Spleen (tissue), 13 donors: ENCODE results near the gene CEP44. TPM values are rescaled to one million over a fixed set of nuclear protein-coding genes. Genes with fewer than 3 reads are reported as not detected.

Source experiments
- DNase-seq: peaks from one replicate; pipeline ENCODE4 v3.0.0-alpha.2; 2020
- H3K27ac ChIP-seq, 8 donors: fragments of 200-600 bp; sonication (generic) in 7 of 8; 1 replicate in 4 of 8; 2 replicates in 4 of 8; pipeline versions ENCODE4 v1.5.0 to v1.8.0; 2016 to 2021; ENCODE audit warnings: inconsistent platforms in 4 of 8, mild to moderate bottlenecking in 4 of 8, moderate library complexity in 1 of 8
- H3K27me3 ChIP-seq, 7 donors: fragments of 200-600 bp; sonication (generic) in 6 of 7; replicated peaks in 1 of 7; 1 replicate in 4 of 7; 2 replicates in 3 of 7; pipeline versions ENCODE4 v1.5.0 to v1.8.0; 2016 to 2021; ENCODE audit warnings: inconsistent platforms in 3 of 7, mild to moderate bottlenecking in 1 of 7
- H3K36me3 ChIP-seq, 6 donors: fragments of 200-600 bp; sonication (generic) in 5 of 6; 1 replicate in 4 of 6; 2 replicates in 2 of 6; pipeline versions ENCODE4 v1.5.0 to v1.8.0; 2016 to 2021; ENCODE audit warnings: inconsistent platforms in 2 of 6
- H3K4me1 ChIP-seq, 6 donors: fragments of 200-600 bp; sonication (generic) in 5 of 6; 1 replicate in 3 of 6; 2 replicates in 3 of 6; pipeline versions ENCODE4 v1.5.0 to v1.8.0; 2016 to 2021; ENCODE audit warnings: inconsistent platforms in 3 of 6
- H3K4me3 ChIP-seq, 8 donors: fragments of 200-600 bp; sonication (generic) in 7 of 8; 1 replicate in 4 of 8; 2 replicates in 4 of 8; pipeline versions ENCODE4 v1.5.0 to v1.8.0; 2016 to 2021; ENCODE audit warnings: inconsistent platforms in 4 of 8, mild to moderate bottlenecking in 4 of 8, moderate library complexity in 2 of 8
- H3K9me3 ChIP-seq, 8 donors: fragments of 200-600 bp; sonication (generic) in 7 of 8; 1 replicate in 4 of 8; 2 replicates in 4 of 8; pipeline versions ENCODE4 v1.5.0 to v1.8.0; 2016 to 2021; ENCODE audit warnings: inconsistent platforms in 4 of 8
- CTCF ChIP-seq, 11 experiments: fragments of 200-600 bp in 7 of 11; fragments of 450-650 bp in 4 of 11; sonication (generic) in 4 of 11; IDR thresholded peaks in 8 of 11; conservative IDR thresholded peaks in 3 of 11; 1 replicate in 7 of 11; 2 replicates in 4 of 11; pipeline versions ENCODE4 v1.4.0 to v1.8.0; 2016 to 2021; ENCODE audit warnings: antibody characterized with exemption in 11 of 11, inconsistent platforms in 4 of 11, mild to moderate bottlenecking in 1 of 11
- POLR2A ChIP-seq, 3 donors: fragments of 450-650 bp; IDR thresholded peaks; one replicate each; pipeline ENCODE4 v1.5.1; 2017; ENCODE audit warnings: antibody characterized with exemption in 3 of 3, mild to moderate bottlenecking in 1 of 3
- POLR2AphosphoS5 ChIP-seq, 3 donors: sonication (generic); formaldehyde crosslinking; IDR thresholded peaks; one replicate each; pipeline ENCODE4 v1.5.1; 2017; ENCODE audit warnings: antibody characterized with exemption in 3 of 3
- WGBS, 5 donors: extraction: QIAGEN DNeasy Blood & Tissue Kit in 3 of 5; methylation state at CpG; one replicate each; pipeline versions ENCODE4 v1.1.5 to v1.1.7; 2013 to 2018; 5-methylcytosine and 5-hydroxymethylcytosine counted together
- intact Hi-C: fragments of 100-400 bp; cut with DNase I; formaldehyde crosslinking; loops from one replicate; pipeline ENCODE4 v1.15.0; 2023; ENCODE audit warnings: low total_unique reads
- long read RNA-seq, 2 donors: transcript quantifications; one replicate each; lab custom pipeline, GENCODE V29; 2026
- polyA plus RNA-seq, 3 donors: library from polyadenylated mRNA; stranded (reverse); fragments of 200-250 nt; gene quantifications; one replicate each; pipeline ENCODE4 v1.2.1, GENCODE V29; 2013
- total RNA-seq, 7 donors: library from RNA; depleted of rRNA in 3 of 7; stranded (reverse); fragments of >200 nt in 3 of 7; fragmentation: NEBNext Ultra II Directional in 4 of 7; extraction: Animal tissue kit (Norgen Biotek cat#: 25700) in 4 of 7; gene quantifications; one replicate each; pipeline versions ENCODE4 v1.1.0 to v1.2.1, GENCODE V29; 2016 to 2021
- donor health status: healthy with polysubstance abuse.
- donor health status: DM: no; HTN: no; CAD: no; lungs with moderate emphysema.
- donor health status: DM: no; HTN: no; CAD: no.
- donor health status: Bipolar disorder and iron deficiency.
- donor health status: healthy.
- donor health status: DM: no; HTN: no; CAD: no.
- donor health status: DM: yes; HTN: yes; CAD: no.

CEP44 gene, protein sequence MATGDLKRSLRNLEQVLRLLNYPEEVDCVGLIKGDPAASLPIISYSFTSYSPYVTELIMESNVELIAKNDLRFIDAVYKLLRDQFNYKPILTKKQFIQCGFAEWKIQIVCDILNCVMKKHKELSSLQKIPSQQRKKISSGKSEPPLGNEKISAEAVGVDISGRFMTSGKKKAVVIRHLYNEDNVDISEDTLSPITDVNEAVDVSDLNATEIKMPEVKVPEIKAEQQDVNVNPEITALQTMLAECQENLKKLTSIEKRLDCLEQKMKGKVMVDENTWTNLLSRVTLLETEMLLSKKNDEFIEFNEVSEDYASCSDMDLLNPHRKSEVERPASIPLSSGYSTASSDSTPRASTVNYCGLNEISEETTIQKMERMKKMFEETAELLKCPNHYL
- 10 to 100 TPM; 15.2 to 27.7 (median 19.7) TPM for total RNA-seq
- 1 to 10 TPM; 5.6 to 8.1 (median 6.3) TPM for polyA plus RNA-seq
- long read RNA-seq, donor 1, partial matches to known transcripts: 19 of 19 reads
- long read RNA-seq, donor 1, other reads (novel, unspliced or antisense): 0 of 19 reads
- long read RNA-seq, donor 2, partial matches to known transcripts: 6 of 7 reads
- long read RNA-seq, donor 2, other reads (novel, unspliced or antisense): 0 of 7 reads

DNA sequence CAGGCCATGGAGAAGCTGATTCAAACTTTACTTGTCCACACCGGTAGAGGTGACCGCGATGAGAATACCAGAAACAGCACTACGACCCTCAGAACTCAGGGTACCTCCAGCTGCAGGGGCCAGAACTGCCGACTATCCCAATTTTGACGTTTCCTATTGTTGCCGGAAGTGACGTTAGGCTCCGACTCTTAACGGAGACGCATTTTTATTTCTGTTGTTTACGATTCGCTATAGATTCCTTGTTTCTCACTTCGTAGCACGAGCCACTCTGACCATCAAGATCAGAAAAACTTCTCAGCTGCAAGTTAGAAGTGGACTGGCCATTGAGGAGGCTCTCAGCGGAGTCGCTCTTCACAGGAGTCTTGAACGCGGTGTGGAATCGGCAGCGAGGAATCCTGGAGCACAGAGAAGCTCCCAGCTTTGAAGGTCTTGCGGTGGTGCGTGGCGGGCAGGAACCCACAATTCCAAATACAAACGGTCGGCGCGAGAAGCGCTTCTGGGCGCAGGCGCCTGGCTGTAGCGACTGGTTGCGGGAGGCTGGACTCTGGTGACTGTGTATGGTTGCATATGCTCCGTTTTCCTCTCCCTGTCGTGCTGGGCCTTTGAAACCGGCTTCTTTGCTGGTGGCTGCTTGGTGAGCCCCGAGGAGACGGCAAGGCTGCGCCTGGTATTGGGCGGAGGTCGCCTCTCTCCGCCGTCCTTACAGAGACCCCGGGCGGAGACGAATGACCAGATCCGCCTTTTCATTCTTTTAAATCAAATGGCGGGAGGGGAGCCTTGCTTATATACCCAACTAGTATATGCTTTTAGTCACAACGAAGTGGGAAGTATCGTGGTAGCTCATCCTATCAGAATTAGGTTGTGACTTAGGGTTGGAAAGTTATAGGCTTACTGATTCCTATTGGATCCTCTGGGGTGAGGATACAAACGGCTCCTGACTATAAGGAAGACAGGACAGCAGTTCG, at the start of gene CEP44, which contains the start of gene FBXO8:
Gene CEP44, plus strand, starts transcription at position 405 of the 965 bp plus-strand sequence. CDS start 15,211 bp downstream, outside the sequence.
Gene FBXO8, minus strand, starts transcription at position 161 of the 965 bp plus-strand sequence. CDS start 20,575 bp downstream, outside the sequence.
- Histone ChIP-seq H3K4me3 (peak within 1 kb of the TSS; percentile 63 to 90 (median 74)), H3K9me3 (peaks cover 0 to 8% (median 5%) of the 10 kb centered on the region in 8 donors), H3K27ac (peak within 1 kb of the TSS; percentile 93 to 99 (median 97)), H3K4me1 (peaks cover 20 to 77% (median 55%) of the 10 kb centered on the region in 6 donors), H3K36me3 (no peaks in the 10 kb centered on the region), H3K27me3 (no peaks in the 10 kb centered on the region)
- TF ChIP-seq POLR2A (IDR thresholded peaks at IDR 0.05) (no peak), POLR2AphosphoS5 (IDR thresholded peaks at IDR 0.05) (peak; percentile 62 to 73 (median 72)), CTCF (IDR thresholded peaks at IDR 0.05 in 8 of 11, conservative IDR thresholded peaks at IDR 0.05 in 3 of 11) (peak in 2 of 11 experiments; percentile 18 to 23)
- DNase-seq: peak; percentile 91
- intact Hi-C loops: no loop called here
- 0 to 1% (median 0%) methylated on average over 52 of the region's 52 CpGs for WGBS, 5 donors

DNA sequence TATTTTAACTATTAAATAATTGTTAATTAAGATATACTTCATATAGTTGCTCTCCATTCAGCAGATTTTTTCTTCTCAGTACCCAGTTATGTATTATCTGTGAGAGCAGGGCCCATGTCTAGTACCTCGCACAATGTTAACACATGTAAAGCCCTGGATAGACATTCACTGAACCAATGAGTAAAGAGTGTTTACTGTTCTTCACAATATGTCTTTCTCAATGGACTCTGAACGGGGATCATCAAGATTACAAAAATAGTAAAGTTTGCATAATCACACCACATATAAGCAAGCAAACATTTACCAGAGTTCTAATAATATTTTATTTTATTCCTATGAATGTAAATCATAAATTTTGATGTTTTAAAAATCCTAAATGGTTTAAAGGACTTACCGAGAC, 47.4 kb upstream of the CEP44 start:
- Histone ChIP-seq H3K27me3 (no peaks in the 10 kb centered on the region), H3K27ac (no peak overlapping the region), H3K9me3 (no peaks in the 10 kb centered on the region), H3K36me3 (peaks cover 0 to 69% (median 25%) of the 10 kb centered on the region in 6 donors), H3K4me1 (no peaks in the 10 kb centered on the region), H3K4me3 (no peak overlapping the region)
- intact Hi-C loops: no loop called here
- no peak for TF ChIP-seq POLR2AphosphoS5 (IDR thresholded peaks at IDR 0.05)
- TF ChIP-seq CTCF (IDR thresholded peaks at IDR 0.05 in 8 of 11, conservative IDR thresholded peaks at IDR 0.05 in 3 of 11): no peak
- DNase-seq: no peak
- 73 to 94% (median 78%) methylated on average over 3 of the region's 3 CpGs for WGBS, 5 donors

GRCh38 chr4:174241162-174241561, 42.5 kb upstream of the CEP44 start:
- no peaks in the 10 kb centered on the region for H3K27me3 ChIP-seq
- intact Hi-C loops: no loop called here
- no peaks in the 10 kb centered on the region for H3K9me3 ChIP-seq
- H3K36me3 ChIP-seq: peaks cover 0 to 52% (median 20%) of the 10 kb centered on the region in 6 donors
- H3K4me3 ChIP-seq: no peak overlapping the region
- H3K27ac ChIP-seq: no peak overlapping the region
- no peaks in the 10 kb centered on the region for H3K4me1 ChIP-seq
- no peak for DNase-seq
- 87 to 94% (median 90%) methylated on average over 3 of the region's 3 CpGs for WGBS, 5 donors
- TF ChIP-seq POLR2A (IDR thresholded peaks at IDR 0.05) (no peak), POLR2AphosphoS5 (IDR thresholded peaks at IDR 0.05) (no peak), CTCF (IDR thresholded peaks at IDR 0.05 in 8 of 11, conservative IDR thresholded peaks at IDR 0.05 in 3 of 11) (no peak)
